Psoas muscle (tissue), 8 donors: ENCODE data around the gene REL. TPM values are rescaled to one million over a fixed set of nuclear protein-coding genes. Genes with fewer than 3 reads are reported as not detected.

ENCODE experiments used
- ATAC-seq, 4 donors: fragments of 200-7000 bp; cut with Tn5 transposase; one replicate each; pipeline ENCODE4 v1.9.1; 2020; ENCODE audit warnings: moderate library complexity in 3 of 4, mild to moderate bottlenecking in 2 of 4
- DNase-seq, 2 donors: peaks; one replicate each; pipeline ENCODE4 v3.0.0-alpha.2; 2020
- H3K27ac ChIP-seq: fragments of 200-600 bp; one replicate; pipeline ENCODE4 v1.8.0; 2022
- H3K27me3 ChIP-seq, 3 donors: fragments of 200-600 bp in 1 of 3; one replicate each; pipeline versions ENCODE4 v1.6.1 to v1.8.0; 2013 to 2022; ENCODE audit warnings: low read length in 2 of 3, mild to moderate bottlenecking in 2 of 3, moderate library complexity in 1 of 3; ENCODE audit not compliant: insufficient read depth in 3 of 3
- H3K36me3 ChIP-seq, 2 donors: fragments of 200-600 bp in 1 of 2; one replicate each; pipeline versions ENCODE4 v1.6.1 to v1.8.0; 2013 to 2022; ENCODE audit warnings: low read depth in 1 of 2, mild to moderate bottlenecking in 1 of 2, moderate library complexity in 1 of 2; ENCODE audit not compliant: insufficient read depth in 1 of 2
- H3K4me1 ChIP-seq: fragments of 200-600 bp; one replicate; pipeline ENCODE4 v1.8.0; 2022
- H3K4me3 ChIP-seq: fragments of 200-600 bp; one replicate; pipeline ENCODE4 v1.8.0; 2022; ENCODE audit warnings: mild to moderate bottlenecking
- H3K9me3 ChIP-seq: fragments of 200-600 bp; one replicate; pipeline ENCODE4 v1.8.0; 2022
- CTCF ChIP-seq: fragments of 200-600 bp; IDR thresholded peaks from one replicate; pipeline ENCODE4 v1.8.0; 2022; ENCODE audit warnings: antibody characterized with exemption
- WGBS, 3 donors: extraction: QIAGEN DNeasy Blood & Tissue Kit; methylation state at CpG; one replicate each; pipeline versions ENCODE4 v1.1.6 to v1.1.7; 2013; 5-methylcytosine and 5-hydroxymethylcytosine counted together
- intact Hi-C, 2 donors: fragments of 100-400 bp; cut with DNase I; formaldehyde crosslinking; loops; one replicate each; pipeline versions ENCODE4 v1.11.0 to v1.14.2; 2022
- polyA plus RNA-seq, 3 donors: library from polyadenylated mRNA; stranded (reverse); fragments of 200-250 nt; gene quantifications; one replicate each; pipeline ENCODE4 v1.2.3, GENCODE V29; 2013
- total RNA-seq, 4 donors: library from RNA; stranded (reverse); fragmentation: NEBNext Ultra II Directional in 2 of 4; extraction: Animal tissue kit (Norgen Biotek cat#: 25700) in 2 of 4; gene quantifications; one replicate each; pipeline versions ENCODE4 v1.2.1 to v1.2.4, GENCODE V29; 2021 to 2023
- donor health status: healthy with polysubstance abuse.
- donor health status: DM: no; HTN: no; CAD: no; lungs with moderate emphysema.
- donor health status: Bipolar disorder and iron deficiency.
- donor health status: healthy.
- donor health status: DM: yes; HTN: yes; CAD: no.
- donor health status: DM: no; HTN: no; CAD: no.
- donor health status: DM: no; HTN: no; CAD: no.
- donor health status: DM: yes; HTN: yes; CAD: no.

Gene REL
- total and polyA plus RNA-seq, 7 donors = 0.49 to 6.9 (median 4.0) TPM

- H3K4me1 ChIP-seq = peaks cover 11% of the 10 kb centered on the region
- H3K9me3 ChIP-seq = no peaks in the 10 kb centered on the region
- no peak for TF ChIP-seq CTCF
- no peak for DNase-seq
- peak in 2 of 4 donors; percentile 36 to 74 for ATAC-seq
- no peak overlapping the region for H3K27ac ChIP-seq
- H3K27me3 ChIP-seq = no peaks in the 10 kb centered on the region
- 46 to 57% (median 56%) methylated on average over 2 of the region's 2 CpGs for WGBS, 3 donors
- intact Hi-C loops = no loop called here
- peaks cover 0 to 8% of the 10 kb centered on the region in 2 donors for H3K36me3 ChIP-seq
- H3K4me3 ChIP-seq = no peak overlapping the region
Observed at GRCh38 chr2:60934165-60934722, 52.9 kb downstream of the REL start.

DNA sequence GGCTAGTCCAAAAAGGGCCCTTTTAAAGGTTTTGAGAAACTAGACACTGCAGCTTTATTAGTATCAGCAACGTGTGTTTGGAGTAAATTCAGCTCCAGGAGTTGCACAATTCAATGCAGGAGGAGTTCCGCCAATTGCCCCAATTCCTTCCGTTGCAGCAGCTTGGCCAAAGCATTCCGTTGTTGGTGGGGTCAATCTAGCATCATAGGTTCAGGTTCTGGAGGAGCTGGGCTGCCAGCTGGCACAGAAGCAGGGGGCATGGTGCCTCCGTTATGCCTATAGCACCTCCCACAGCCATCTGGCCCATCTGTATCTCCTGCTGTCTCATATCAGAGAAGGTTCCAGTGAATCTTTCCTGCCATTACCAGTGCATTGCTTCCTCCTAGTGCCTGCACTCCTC, 55.4 kb downstream of the REL start:
- intact Hi-C loops = no loop called here
- WGBS, 3 donors = 29 to 49% (median 36%) methylated on average over 5 of the region's 5 CpGs
- Histone ChIP-seq H3K27ac (no peak overlapping the region), H3K36me3 (peaks cover 0 to 24% of the 10 kb centered on the region in 2 donors), H3K4me1 (peaks cover 11% of the 10 kb centered on the region), H3K4me3 (no peak overlapping the region), H3K27me3 (no peaks in the 10 kb centered on the region), H3K9me3 (no peaks in the 10 kb centered on the region)
- peak in 3 of 4 donors; percentile 45 to 67 (median 49) for ATAC-seq
- no peak for TF ChIP-seq CTCF
- DNase-seq = no peak

DNA sequence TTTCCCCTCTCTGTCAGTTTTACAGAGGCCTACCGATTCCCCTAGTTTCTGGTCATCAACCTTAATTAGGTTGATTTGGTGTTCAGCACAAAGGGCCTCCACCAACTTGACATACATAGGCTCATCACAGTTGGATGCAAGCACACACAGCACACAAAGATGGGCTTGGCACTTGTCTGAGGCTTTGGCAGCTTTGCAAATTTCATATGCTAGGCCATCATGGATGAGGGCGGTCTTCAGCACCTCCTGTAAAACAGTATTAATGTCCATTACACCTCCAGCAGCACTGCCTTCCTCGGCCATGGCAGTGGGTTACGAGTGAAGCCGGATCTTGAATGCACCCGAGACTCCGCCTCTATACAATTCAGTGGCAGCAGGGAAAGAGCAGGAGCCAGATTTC, 56.9 kb downstream of the REL start:
- H3K4me1 ChIP-seq = peaks cover 11% of the 10 kb centered on the region
- no peak overlapping the region for H3K4me3 ChIP-seq
- 97% methylated on average over 7 of the region's 7 CpGs for WGBS, 3 donors
- H3K9me3 ChIP-seq = no peaks in the 10 kb centered on the region
- ATAC-seq (no peak), DNase-seq (no peak)
- intact Hi-C loops = no loop called here
- H3K27ac ChIP-seq = no peak overlapping the region
- H3K36me3 ChIP-seq = peaks cover 0 to 36% of the 10 kb centered on the region in 2 donors
- TF ChIP-seq CTCF = no peak
- no peaks in the 10 kb centered on the region for H3K27me3 ChIP-seq

GRCh38 chr2:60939622-60940021, 58.2 kb downstream of the REL start:
- peaks cover 0 to 49% of the 10 kb centered on the region in 2 donors for H3K36me3 ChIP-seq
- WGBS, 3 donors = 81 to 87% (median 85%) methylated on average over 2 of the region's 2 CpGs
- intact Hi-C loops = no loop called here

More at GRCh38 chr2:60939622-60940021, 58.2 kb downstream of the REL start:
- no peak for TF ChIP-seq CTCF
- H3K4me1 ChIP-seq = no peaks in the 10 kb centered on the region
- ATAC-seq (no peak), DNase-seq (no peak)
- H3K27me3 ChIP-seq = no peaks in the 10 kb centered on the region
- no peaks in the 10 kb centered on the region for H3K9me3 ChIP-seq
- no peak overlapping the region for H3K27ac ChIP-seq
- no peak overlapping the region for H3K4me3 ChIP-seq
